Kidney (tissue), 14 donors: ENCODE data around the gene SOBP. TPM values are rescaled to one million over a fixed set of nuclear protein-coding genes. Genes with fewer than 3 reads are reported as not detected.

Experiments used
- DNase-seq, 5 donors: peaks; one replicate each; pipeline ENCODE4 v3.0.0-alpha.2; 2013 to 2020
- FAIRE-seq: peaks from 2 replicates; lab custom pipeline; 2012; peaks lifted over from hg19 to GRCh38; lab: Jason Lieb, UNC
- H3K27ac ChIP-seq, 2 donors: one replicate each; pipeline ENCODE4 v1.7.0; 2013; ENCODE audit warnings: low read depth in 2 of 2, low read length in 2 of 2, inconsistent platforms in 1 of 2
- H3K27me3 ChIP-seq: one replicate; pipeline ENCODE4 v1.7.1; 2013; ENCODE audit warnings: low read length, inconsistent platforms; ENCODE audit not compliant: control insufficient read depth, insufficient read depth
- H3K36me3 ChIP-seq, 3 donors: one replicate each; pipeline versions ENCODE4 v1.7.0 to v1.7.1; 2013; ENCODE audit warnings: low read length in 3 of 3, control low read depth in 1 of 3, inconsistent platforms in 1 of 3; ENCODE audit not compliant: insufficient read depth in 3 of 3, control insufficient read depth in 2 of 3
- H3K4me1 ChIP-seq, 3 donors: one replicate each; pipeline versions ENCODE4 v1.7.0 to v1.7.1; 2013; ENCODE audit warnings: low read length in 3 of 3, inconsistent platforms in 1 of 3, low read depth in 1 of 3; ENCODE audit not compliant: control insufficient read depth in 2 of 3, insufficient read depth in 2 of 3
- H3K4me3 ChIP-seq, 3 donors: one replicate each; pipeline versions ENCODE4 v1.7.0 to v1.8.1; 2013; ENCODE audit warnings: low read length in 3 of 3, control low read depth in 1 of 3, inconsistent platforms in 1 of 3
- H3K9ac ChIP-seq, 3 donors: one replicate each; pipeline versions ENCODE4 v1.7.0 to v1.7.1; 2013; ENCODE audit warnings: low read length in 3 of 3, control low read depth in 1 of 3, inconsistent platforms in 1 of 3
- H3K9me3 ChIP-seq, 3 donors: one replicate each; pipeline versions ENCODE4 v1.7.0 to v1.7.1; 2013; ENCODE audit warnings: low read length in 3 of 3, control low read depth in 1 of 3, inconsistent platforms in 1 of 3; ENCODE audit not compliant: control insufficient read depth in 2 of 3, insufficient read depth in 1 of 3
- intact Hi-C: fragments of 100-400 bp; cut with DNase I; formaldehyde crosslinking; loops from one replicate; pipeline ENCODE4 v1.11.1; 2022
- polyA plus RNA-seq: library from polyadenylated mRNA; stranded (reverse); fragments of 350-450 nt; fragmentation: Illumina TruSeq; extraction: RNeasy Lipid Tissue Mini Kit (QIAGEN cat#74804); gene quantifications from one replicate; pipeline ENCODE4 v1.2.3, GENCODE V29; 2014; ENCODE audit warnings: low read depth, low replicate concordance; ENCODE audit not compliant: insufficient read depth
- total RNA-seq: library from RNA; stranded (reverse); fragmentation: NEBNext Ultra II Directional; extraction: Animal tissue kit (Norgen Biotek cat#: 25700); gene quantifications from one replicate; pipeline ENCODE4 v1.2.1, GENCODE V29; 2021
- TF ChIP-seq, protein P1 (sequence below): IDR thresholded peaks from 3 replicates; pipeline ENCODE4 v1.5.1; 2012; ENCODE audit warnings: mild to moderate bottlenecking, moderate library complexity, borderline replicate concordance; ENCODE audit not compliant: insufficient read depth; ENCODE audit errors: extremely low read depth
- donor health status: control.
- donor health status: control.
- donor health status: control.
- donor health status: control.
- donor health status: control.
- donor health status: DM: yes; HTN: yes; CAD: no.
- donor health status: Normal renal cell carcinoma (clear cell type).

The SOBP gene
- total and polyA plus RNA-seq, 2 donors from 2014 or later: 5.4 to 9.5 TPM

DNA sequence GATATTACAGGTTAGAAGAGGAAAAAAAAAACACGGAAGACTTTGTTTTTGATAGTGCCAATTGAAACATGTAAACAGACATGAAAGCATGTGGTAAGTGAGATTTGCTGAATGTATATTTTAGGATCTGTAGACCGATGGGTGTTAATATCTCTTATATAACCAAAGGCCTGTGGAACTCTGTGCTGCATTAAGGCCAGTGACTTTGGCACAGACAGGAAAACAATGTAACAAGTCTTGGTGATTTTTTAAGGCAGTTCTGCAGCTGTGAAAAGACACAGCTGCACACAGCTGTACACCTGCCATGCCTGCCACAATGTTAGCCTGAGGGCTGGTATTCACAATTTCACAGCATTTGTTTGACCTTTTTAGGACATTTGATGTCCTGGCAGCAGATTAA is 6.1 kb downstream of the SOBP start:
- Histone ChIP-seq H3K27ac (no peak overlapping the region), H3K27me3 (no peaks in the 10 kb centered on the region), H3K36me3 (no peaks in the 10 kb centered on the region), H3K9me3 (no peaks in the 10 kb centered on the region), H3K9ac (no peak overlapping the region), H3K4me3 (no peak overlapping the region), H3K4me1 (peaks cover 2 to 29% (median 2%) of the 10 kb centered on the region in 3 donors)
- DNase-seq: no peak
- no peak for FAIRE-seq
- intact Hi-C loops: no loop called here
- TF ChIP-seq, protein P1, sequence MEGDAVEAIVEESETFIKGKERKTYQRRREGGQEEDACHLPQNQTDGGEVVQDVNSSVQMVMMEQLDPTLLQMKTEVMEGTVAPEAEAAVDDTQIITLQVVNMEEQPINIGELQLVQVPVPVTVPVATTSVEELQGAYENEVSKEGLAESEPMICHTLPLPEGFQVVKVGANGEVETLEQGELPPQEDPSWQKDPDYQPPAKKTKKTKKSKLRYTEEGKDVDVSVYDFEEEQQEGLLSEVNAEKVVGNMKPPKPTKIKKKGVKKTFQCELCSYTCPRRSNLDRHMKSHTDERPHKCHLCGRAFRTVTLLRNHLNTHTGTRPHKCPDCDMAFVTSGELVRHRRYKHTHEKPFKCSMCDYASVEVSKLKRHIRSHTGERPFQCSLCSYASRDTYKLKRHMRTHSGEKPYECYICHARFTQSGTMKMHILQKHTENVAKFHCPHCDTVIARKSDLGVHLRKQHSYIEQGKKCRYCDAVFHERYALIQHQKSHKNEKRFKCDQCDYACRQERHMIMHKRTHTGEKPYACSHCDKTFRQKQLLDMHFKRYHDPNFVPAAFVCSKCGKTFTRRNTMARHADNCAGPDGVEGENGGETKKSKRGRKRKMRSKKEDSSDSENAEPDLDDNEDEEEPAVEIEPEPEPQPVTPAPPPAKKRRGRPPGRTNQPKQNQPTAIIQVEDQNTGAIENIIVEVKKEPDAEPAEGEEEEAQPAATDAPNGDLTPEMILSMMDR: no peak

DNA sequence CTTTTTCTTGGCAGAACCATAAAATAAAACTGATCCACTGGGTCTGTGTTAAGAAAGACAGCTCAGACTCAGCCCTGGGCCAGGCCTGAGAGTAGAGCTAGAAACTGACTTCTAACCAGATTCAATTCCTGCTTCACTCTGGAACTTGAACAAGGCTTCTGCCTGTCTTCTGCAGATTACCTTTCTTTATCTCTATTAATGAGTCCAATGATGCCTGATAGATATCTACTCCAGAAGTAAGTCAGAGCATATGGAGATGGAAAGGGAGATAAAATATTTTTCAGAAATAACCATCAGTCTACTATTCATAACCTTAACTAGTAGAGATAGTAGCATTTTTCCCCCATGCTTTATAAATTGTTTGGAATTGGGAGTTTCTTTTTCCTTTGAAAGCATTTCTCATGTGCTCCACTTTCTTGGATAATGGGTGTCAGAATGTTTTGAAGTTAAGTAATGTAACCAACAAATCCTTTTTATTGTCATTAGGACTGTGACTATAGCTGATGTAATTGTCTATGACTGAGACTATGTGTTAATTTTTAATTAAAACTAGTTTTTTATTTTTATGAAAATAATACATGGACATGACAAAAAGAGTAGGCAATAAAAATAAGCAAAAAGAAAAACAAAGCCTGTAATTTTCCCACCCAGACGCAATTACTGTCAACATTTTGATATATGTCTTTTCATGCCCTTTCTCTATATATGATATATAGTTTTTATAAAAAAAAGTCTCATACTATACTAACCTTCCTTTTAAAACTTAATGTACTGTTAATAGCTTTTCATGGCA is 7.2 kb downstream of the SOBP start:
- Histone ChIP-seq H3K27me3 (no peaks in the 10 kb centered on the region), H3K9ac (no peak overlapping the region), H3K36me3 (no peaks in the 10 kb centered on the region), H3K27ac (no peak overlapping the region), H3K4me3 (no peak overlapping the region), H3K9me3 (no peaks in the 10 kb centered on the region), H3K4me1 (peaks cover 0 to 22% (median 2%) of the 10 kb centered on the region in 3 donors)
- DNase-seq: no peak
- FAIRE-seq: no peak
- intact Hi-C loops: no loop called here
- TF ChIP-seq, protein P1: no peak

DNA sequence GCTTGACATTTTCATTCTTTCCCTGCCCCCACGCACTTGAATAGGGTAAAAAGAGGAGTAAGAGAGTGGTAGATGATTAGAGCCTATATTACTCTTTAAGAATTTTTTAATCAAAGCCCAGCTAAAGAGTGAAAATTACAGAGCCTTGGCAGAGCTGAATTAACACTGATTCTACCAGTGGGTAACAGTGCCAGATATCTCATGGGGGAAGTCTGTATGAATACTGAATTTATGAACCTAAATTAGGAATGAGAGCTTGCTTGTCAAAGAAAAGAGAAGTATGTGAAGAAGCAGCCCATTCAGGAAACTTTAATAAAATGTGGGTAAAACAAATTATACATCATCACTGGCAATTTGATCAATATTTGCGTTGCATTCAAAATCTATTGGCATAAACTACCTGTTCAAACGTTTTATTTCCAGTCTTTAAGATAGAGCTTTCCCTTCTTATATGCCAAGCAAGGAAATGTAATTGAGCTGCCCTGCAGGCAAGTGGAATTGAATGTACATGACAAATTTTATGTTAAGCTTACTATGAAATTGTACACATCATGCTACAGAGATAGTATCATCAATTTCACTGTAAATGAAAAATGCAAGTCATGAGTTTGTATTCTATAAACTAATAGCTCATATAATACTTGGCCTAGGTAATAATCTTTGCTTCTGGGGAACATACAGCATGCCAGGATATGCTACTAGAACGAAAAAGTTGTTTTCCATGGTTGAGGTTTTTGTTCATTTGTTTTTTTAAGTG is 14.5 kb downstream of the SOBP start:
- DNase-seq: no peak
- no peak overlapping the region for H3K27ac ChIP-seq
- H3K4me3 ChIP-seq: no peak overlapping the region
- intact Hi-C loops: no loop called here
- no peaks in the 10 kb centered on the region for H3K4me1 ChIP-seq
- TF ChIP-seq, protein P1: no peak
- peaks cover 0 to 2% (median 0%) of the 10 kb centered on the region in 3 donors for H3K36me3 ChIP-seq
- H3K9me3 ChIP-seq: no peaks in the 10 kb centered on the region
- H3K27me3 ChIP-seq: no peaks in the 10 kb centered on the region
- H3K9ac ChIP-seq: no peak overlapping the region
- no peak for FAIRE-seq
